Parathyroid adenoma (tissue), 2 donors: Measurements from ENCODE around the gene TMEM198.
A peak's percentile ranks its signal among the peaks of the same experiment; 100 is the strongest.

Source experiments
- H2AFZ ChIP-seq: fragments of 300-600 bp; sonication (generic); one replicate; pipeline ENCODE4 v1.7.0; 2017; ENCODE audit warnings: antibody characterized with exemption, mild to moderate bottlenecking
- H3K27ac ChIP-seq: fragments of 300-600 bp; sonication (generic); one replicate; pipeline ENCODE4 v1.7.0; 2017
- H3K27me3 ChIP-seq: fragments of 300-600 bp; sonication (generic); one replicate; pipeline ENCODE4 v1.7.0; 2017; ENCODE audit warnings: low read length; ENCODE audit not compliant: control insufficient read depth, insufficient read depth
- H3K36me3 ChIP-seq: fragments of 300-600 bp; sonication (generic); one replicate; pipeline ENCODE4 v1.7.0; 2017; ENCODE audit warnings: low read length; ENCODE audit not compliant: control insufficient read depth, insufficient read depth
- H3K4me1 ChIP-seq: fragments of 300-600 bp; sonication (generic); one replicate; pipeline ENCODE4 v1.7.0; 2017; ENCODE audit warnings: control low read depth
- H3K4me2 ChIP-seq: fragments of 300-600 bp; sonication (generic); one replicate; pipeline ENCODE4 v1.7.0; 2017; ENCODE audit warnings: low read length
- H3K4me3 ChIP-seq: fragments of 300-600 bp; sonication (generic); one replicate; pipeline ENCODE4 v1.7.0; 2017; ENCODE audit warnings: low read depth, low read length
- H3K79me2 ChIP-seq: fragments of 300-600 bp; sonication (generic); one replicate; pipeline ENCODE4 v1.7.0; 2017; ENCODE audit warnings: control low read depth
- H3K9ac ChIP-seq: fragments of 300-600 bp; sonication (generic); one replicate; pipeline ENCODE4 v1.7.0; 2017; ENCODE audit warnings: mild to moderate bottlenecking
- H3K9me3 ChIP-seq: fragments of 300-600 bp; sonication (generic); one replicate; pipeline ENCODE4 v1.7.0; 2017; ENCODE audit warnings: low read length; ENCODE audit not compliant: control insufficient read depth
- CTCF ChIP-seq: fragments of 300-600 bp; sonication (generic); IDR thresholded peaks from one replicate; pipeline ENCODE4 v1.7.0; 2017; ENCODE audit warnings: antibody characterized with exemption, mild to moderate bottlenecking
- donor health status: primary hyperparathyroidism.

TMEM198 gene

GRCh38 chr2:219508971-219509779 lies 34.7 kb upstream of the TMEM198 start:
- no peaks in the 10 kb centered on the region for H3K79me2 ChIP-seq
- TF ChIP-seq CTCF: no peak
- peaks cover 14% of the 10 kb centered on the region for H3K27me3 ChIP-seq
- H3K9me3 ChIP-seq: no peaks in the 10 kb centered on the region
- H3K4me1 ChIP-seq: peaks cover 10% of the 10 kb centered on the region
- no peak overlapping the region for H3K27ac ChIP-seq
- H3K36me3 ChIP-seq: no peaks in the 10 kb centered on the region
- no peak overlapping the region for H3K4me2 ChIP-seq
- no peak overlapping the region for H3K9ac ChIP-seq
- H2AFZ ChIP-seq: no peak overlapping the region
- H3K4me3 ChIP-seq: no peak overlapping the region

- Histone ChIP-seq H3K4me2 (no peak overlapping the region), H3K36me3 (no peaks in the 10 kb centered on the region), H3K4me1 (peaks cover 14% of the 10 kb centered on the region), H3K4me3 (no peak overlapping the region), H3K9ac (no peak overlapping the region), H3K79me2 (no peaks in the 10 kb centered on the region), H3K27ac (no peak overlapping the region), H3K9me3 (no peaks in the 10 kb centered on the region), H2AFZ (peak overlapping the region; percentile 11), H3K27me3 (peaks cover 14% of the 10 kb centered on the region)
- TF ChIP-seq CTCF: peak; percentile 56
Measured at GRCh38 chr2:219509780-219510511, 33.9 kb upstream of the TMEM198 start.

GRCh38 chr2:219510512-219511135 lies 33.2 kb upstream of the TMEM198 start:
- Histone ChIP-seq H3K27ac (no peak overlapping the region), H3K4me1 (peaks cover 14% of the 10 kb centered on the region), H3K4me3 (no peak overlapping the region), H3K9me3 (no peaks in the 10 kb centered on the region), H3K4me2 (no peak overlapping the region), H3K36me3 (no peaks in the 10 kb centered on the region), H2AFZ (peak overlapping the region; percentile 11), H3K27me3 (peaks cover 14% of the 10 kb centered on the region), H3K79me2 (no peaks in the 10 kb centered on the region), H3K9ac (no peak overlapping the region)
- peak; percentile 22 for TF ChIP-seq CTCF

GRCh38 chr2:219511547-219512325 lies 32.1 kb upstream of the TMEM198 start:
- Histone ChIP-seq H2AFZ (no peak overlapping the region), H3K36me3 (no peaks in the 10 kb centered on the region), H3K27me3 (peaks cover 14% of the 10 kb centered on the region), H3K9ac (no peak overlapping the region), H3K4me1 (peaks cover 14% of the 10 kb centered on the region), H3K27ac (no peak overlapping the region), H3K4me2 (no peak overlapping the region), H3K79me2 (no peaks in the 10 kb centered on the region), H3K9me3 (no peaks in the 10 kb centered on the region), H3K4me3 (no peak overlapping the region)
- no peak for TF ChIP-seq CTCF
